ENCODE measurements around the gene KLRB1. TPM values are rescaled to one million over a fixed set of nuclear protein-coding genes. Genes with fewer than 3 reads are reported as not detected.
"Not testable (repeated sequence)": the region's sequence is repeated elsewhere in the genome, so short reads cannot be mapped to it uniquely, and the experiment has no call there.

Gene KLRB1
- total and polyA plus RNA-seq, 3 experiments from 2014 or later, result 7.6 to 249 (median 7.6) TPM

DNA sequence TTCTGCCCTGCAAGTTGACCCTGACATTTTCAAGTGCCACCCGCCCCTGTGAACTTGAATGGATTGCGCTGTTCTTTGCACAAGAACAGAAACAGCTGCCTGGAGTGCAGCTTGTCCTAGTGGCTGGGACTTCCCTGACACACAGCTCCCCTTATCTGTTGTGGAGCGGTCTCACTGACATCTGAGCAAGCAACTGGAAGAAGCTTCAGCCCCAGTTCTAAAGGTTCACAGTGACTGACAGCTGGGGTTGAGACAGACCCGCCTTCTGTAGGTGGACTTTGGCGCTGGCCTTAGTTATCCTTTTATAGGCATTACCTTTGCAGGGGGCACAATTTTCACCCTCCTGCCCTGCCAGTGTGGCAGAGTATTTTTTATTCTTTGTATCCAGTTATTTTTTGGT, 30.0 kb downstream of the KLRB1 start:
- DNase-seq; H3K4me1 ChIP-seq (ENCODE audit: insufficient read depth, low read length); H3K36me3 ChIP-seq (ENCODE audit: insufficient read depth, low read length); POLR2A ChIA-PET; H3K4me1 Mint-ChIP-seq; H3K4me3 ChIP-seq (ENCODE audit: low read length); H3K9me3 Mint-ChIP-seq; CTCF ChIA-PET; H3K27ac ChIP-seq (ENCODE audit: low read depth, low read length); H3K9me3 ChIP-seq (ENCODE audit: low read length); H3K4me3 Mint-ChIP-seq; H3K36me3 Mint-ChIP-seq; H3K27me3 Mint-ChIP-seq; H3K27ac Mint-ChIP-seq; H3K27me3 ChIP-seq (ENCODE audit: insufficient read depth, low read length, poor library complexity, severe bottlenecking): not testable (repeated sequence)

DNA sequence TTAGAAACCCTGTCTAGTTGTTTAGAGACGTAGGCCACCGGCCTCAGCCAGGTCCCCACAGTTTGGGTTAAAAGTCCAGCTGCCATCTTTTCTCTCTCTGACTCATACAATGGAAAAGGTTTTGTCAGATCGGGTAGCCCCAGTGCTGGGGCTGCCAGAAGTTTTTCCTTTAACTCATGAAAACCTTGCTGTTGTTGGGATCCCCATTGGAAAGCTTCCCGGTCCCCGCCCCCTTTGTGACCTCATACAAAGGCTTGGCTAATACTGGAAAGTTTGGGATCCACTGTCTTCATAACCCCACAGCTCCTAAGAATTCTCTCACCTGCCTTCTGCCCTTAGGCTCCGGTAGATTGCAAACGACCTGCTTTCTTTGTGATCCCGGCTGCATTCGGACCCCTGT, 40.6 kb downstream of the KLRB1 start:
- H3K27ac Mint-ChIP-seq; H3K4me1 Mint-ChIP-seq; H3K9me3 Mint-ChIP-seq; H3K4me3 Mint-ChIP-seq; H3K9me3 ChIP-seq (ENCODE audit: low read length); H3K27me3 Mint-ChIP-seq; H3K36me3 Mint-ChIP-seq; CTCF ChIA-PET; H3K36me3 ChIP-seq (ENCODE audit: insufficient read depth, low read length); POLR2A ChIA-PET; DNase-seq; H3K27me3 ChIP-seq (ENCODE audit: insufficient read depth, low read length, poor library complexity, severe bottlenecking); H3K27ac ChIP-seq (ENCODE audit: low read depth, low read length); H3K4me3 ChIP-seq (ENCODE audit: low read length); H3K4me1 ChIP-seq (ENCODE audit: insufficient read depth, low read length): not testable (repeated sequence)

GRCh38 chr12:9566113-9566512, 41.6 kb downstream of the KLRB1 start:
- H3K36me3 ChIP-seq (ENCODE audit: insufficient read depth, low read length); POLR2A ChIA-PET; H3K4me3 ChIP-seq (ENCODE audit: low read length); H3K27me3 Mint-ChIP-seq; H3K4me3 Mint-ChIP-seq; H3K4me1 ChIP-seq (ENCODE audit: insufficient read depth, low read length); H3K36me3 Mint-ChIP-seq; DNase-seq; CTCF ChIA-PET; H3K4me1 Mint-ChIP-seq; H3K9me3 Mint-ChIP-seq; H3K27me3 ChIP-seq (ENCODE audit: insufficient read depth, low read length, poor library complexity, severe bottlenecking); H3K9me3 ChIP-seq (ENCODE audit: low read length); H3K27ac ChIP-seq (ENCODE audit: low read depth, low read length); H3K27ac Mint-ChIP-seq: not testable (repeated sequence)

- H3K4me3 ChIP-seq (ENCODE audit: low read length); CTCF ChIA-PET; H3K27me3 Mint-ChIP-seq; H3K4me1 Mint-ChIP-seq; H3K9me3 Mint-ChIP-seq; POLR2A ChIA-PET; H3K4me1 ChIP-seq (ENCODE audit: insufficient read depth, low read length); H3K36me3 ChIP-seq (ENCODE audit: insufficient read depth, low read length); H3K27me3 ChIP-seq (ENCODE audit: insufficient read depth, low read length, poor library complexity, severe bottlenecking); H3K27ac ChIP-seq (ENCODE audit: low read depth, low read length); H3K9me3 ChIP-seq (ENCODE audit: low read length); H3K36me3 Mint-ChIP-seq: not testable (repeated sequence)
- H3K4me3 Mint-ChIP-seq, result peak overlapping the region in 2 of 7 donors; percentile 44
- DNase-seq, result peak in 1 of 5 donors; percentile 24
- H3K27ac Mint-ChIP-seq, result peak overlapping the region in 3 of 8 donors; percentile 11 to 71 (median 57)
Observed at GRCh38 chr12:9564418-9564817, 43.3 kb downstream of the KLRB1 start.

GRCh38 chr12:9562841-9563453, 44.8 kb downstream of the KLRB1 start:
- H3K36me3 Mint-ChIP-seq; H3K36me3 ChIP-seq (ENCODE audit: insufficient read depth, low read length); H3K4me1 ChIP-seq (ENCODE audit: insufficient read depth, low read length); H3K9me3 Mint-ChIP-seq; H3K27me3 ChIP-seq (ENCODE audit: insufficient read depth, low read length, poor library complexity, severe bottlenecking); H3K9me3 ChIP-seq (ENCODE audit: low read length); DNase-seq; CTCF ChIA-PET; POLR2A ChIA-PET; H3K27me3 Mint-ChIP-seq; H3K4me3 Mint-ChIP-seq; H3K4me3 ChIP-seq (ENCODE audit: low read length); H3K27ac Mint-ChIP-seq; H3K27ac ChIP-seq (ENCODE audit: low read depth, low read length); H3K4me1 Mint-ChIP-seq: not testable (repeated sequence)

DNA sequence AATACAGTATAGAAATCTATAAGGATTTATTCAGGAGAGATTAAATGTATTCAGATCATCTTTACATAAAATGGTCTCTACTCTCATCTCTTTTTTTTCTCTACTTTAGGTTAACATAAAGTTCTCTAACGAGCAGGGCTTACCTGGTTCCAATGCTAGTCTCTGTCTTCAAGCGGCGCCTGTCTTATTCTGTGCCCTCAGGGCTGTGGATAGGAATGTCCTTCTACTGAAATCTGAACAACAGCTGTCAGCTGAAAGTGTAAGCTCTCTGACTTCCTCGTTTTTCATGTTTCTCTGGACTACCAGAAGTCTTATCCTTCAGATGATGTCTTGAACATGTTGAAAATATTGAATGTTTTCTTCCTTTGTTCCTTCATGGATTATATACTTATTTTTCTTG, 62.2 kb downstream of the KLRB1 start:
- H3K27ac Mint-ChIP-seq; H3K27me3 ChIP-seq (ENCODE audit: insufficient read depth, low read length, poor library complexity, severe bottlenecking); H3K36me3 ChIP-seq (ENCODE audit: insufficient read depth, low read length); H3K4me3 ChIP-seq (ENCODE audit: low read length); H3K27me3 Mint-ChIP-seq; CTCF ChIA-PET; H3K4me1 ChIP-seq (ENCODE audit: insufficient read depth, low read length); H3K4me3 Mint-ChIP-seq; H3K27ac ChIP-seq (ENCODE audit: low read depth, low read length); H3K4me1 Mint-ChIP-seq; H3K9me3 Mint-ChIP-seq; POLR2A ChIA-PET; H3K9me3 ChIP-seq (ENCODE audit: low read length); DNase-seq; H3K36me3 Mint-ChIP-seq: not testable (repeated sequence)

Other genes starting within 250 kb of the KLRB1 start
- gene CLEC2D, start 61.8 kb upstream of the KLRB1 start, total RNA-seq, result 100 to 1,000 TPM; 320 to 340 TPM
- gene CLEC2D, start 61.8 kb upstream of the KLRB1 start, polyA plus RNA-seq, result 311 TPM
- 1 to 10 TPM; 3.6 to 4.7 TPM for gene CLECL1, start 125.2 kb upstream of the KLRB1 start, total RNA-seq
- gene CLECL1, start 125.2 kb upstream of the KLRB1 start, polyA plus RNA-seq, result 14.3 TPM
- 10 to 100 TPM; 66.8 to 67.1 TPM for gene CD69, start 153.0 kb upstream of the KLRB1 start, total RNA-seq
- 253 TPM for gene CD69, start 153.0 kb upstream of the KLRB1 start, polyA plus RNA-seq
- not detected for gene KLRF1, start 219.6 kb upstream of the KLRB1 start, total RNA-seq
- 52.1 TPM for gene KLRF1, start 219.6 kb upstream of the KLRB1 start, polyA plus RNA-seq